Panc1 (cell line): ENCODE results near the gene GPC1. TPM values are rescaled to one million over a fixed set of nuclear protein-coding genes. Genes with fewer than 3 reads are reported as not detected.

Source experiments
- ATAC-seq: fragments of 200-7000 bp; cut with Tn5 transposase; 2 replicates; pipeline ENCODE4 v1.9.1; 2020; ENCODE audit warnings: mild to moderate bottlenecking, moderate library complexity
- BruUV-seq: library from RNA; stranded (reverse); fragments of 400-500 nt; replicated peaks from 2 replicates; lab custom pipeline; 2021; lab: Mats Ljungman, UMichigan
- CTCF ChIA-PET: fragments of 300-600 bp; sonication (Branson Sonifier 250); formaldehyde crosslinking; loops from one replicate; lab custom pipeline; 2022; ENCODE audit warnings: antibody characterized with exemption; lab: Charles Lee
- POLR2A ChIA-PET: fragments of 300-600 bp; sonication (Branson Sonifier 250); formaldehyde crosslinking; loops from one replicate; lab custom pipeline; 2022; ENCODE audit warnings: antibody characterized with exemption; lab: Charles Lee
- DNase-seq: peaks from one replicate; pipeline ENCODE4 v3.0.0-alpha.2; 2010; ENCODE audit warnings: low read depth, low spot score
- H3K27ac ChIP-seq: 2 replicates; pipeline ENCODE4 v1.5.1; 2011; ENCODE audit warnings: mild to moderate bottlenecking, low read length, inconsistent platforms
- H3K27me3 ChIP-seq: fragments of 200-500 bp; sonication (Bioruptor generic); 2 replicates; pipeline ENCODE4 v1.6.0; 2014; ENCODE audit warnings: low read length, inconsistent platforms; ENCODE audit not compliant: control insufficient read depth, insufficient read depth
- H3K36me3 ChIP-seq: fragments of 200-500 bp; sonication (Bioruptor generic); 2 replicates; pipeline ENCODE4 v1.5.1; 2014; ENCODE audit warnings: inconsistent platforms, mild to moderate bottlenecking, low read length, moderate library complexity; ENCODE audit not compliant: control insufficient read depth, insufficient read depth
- H3K4me1 ChIP-seq: 2 replicates; pipeline ENCODE4 v1.5.1; 2011; ENCODE audit warnings: inconsistent platforms, mild to moderate bottlenecking, low read length, moderate library complexity; ENCODE audit not compliant: control insufficient read depth, insufficient read depth
- H3K4me3 ChIP-seq, 2 experiments: 2 replicates each; pipeline ENCODE4 v1.5.1; 2011 to 2012; ENCODE audit warnings: low read depth in 2 of 2, low read length in 2 of 2, mild to moderate bottlenecking in 2 of 2, inconsistent platforms in 1 of 2, moderate library complexity in 1 of 2
- H3K9me3 ChIP-seq: fragments of 200-500 bp; sonication (Bioruptor generic); 2 replicates; pipeline ENCODE4 v1.5.1; 2014; ENCODE audit warnings: low read depth, mild to moderate bottlenecking, inconsistent platforms, low read length, moderate library complexity; ENCODE audit not compliant: control insufficient read depth, insufficient read depth
- CTCF ChIP-seq: fragments of 450-650 bp; IDR thresholded peaks from 2 replicates; pipeline ENCODE4 v1.5.1; 2017; ENCODE audit warnings: mild to moderate bottlenecking
- POLR2AphosphoS5 ChIP-seq: IDR thresholded peaks from 2 replicates; pipeline ENCODE4 v1.6.1; 2012; ENCODE audit warnings: mild to moderate bottlenecking, low read depth, low read length, moderate library complexity
- REST ChIP-seq, 2 experiments: IDR thresholded peaks; 2 replicates each; pipeline ENCODE4 v1.6.1; 2011 to 2012; ENCODE audit warnings: low read depth in 2 of 2, control low read depth in 1 of 2, low read length in 1 of 2, mild to moderate bottlenecking in 1 of 2, moderate library complexity in 1 of 2; ENCODE audit not compliant: insufficient read depth in 1 of 2
- SIN3A ChIP-seq: IDR thresholded peaks from 2 replicates; pipeline ENCODE4 v1.6.1; 2012; ENCODE audit warnings: low read depth, mild to moderate bottlenecking, low read length, moderate library complexity, borderline replicate concordance; ENCODE audit not compliant: insufficient read depth
- TCF7L2 ChIP-seq: IDR thresholded peaks from 2 replicates; pipeline ENCODE4 v1.6.1; 2011; ENCODE audit warnings: mild to moderate bottlenecking, low read depth, low read length, inconsistent platforms
- in situ Hi-C: cut with HindIII; loops from 2 replicates; pipeline ENCODE4 v1.10.0; 2016; ENCODE audit warnings: low sequenced_read_pairs, low pct_unique_long_range_greater_than_20kb
- intact Hi-C: fragments of 100-400 bp; cut with micrococcal nuclease; formaldehyde crosslinking; loops from one replicate; pipeline ENCODE4 v1.10.0; 2022; ENCODE audit not compliant: unreplicated experiment
- total RNA-seq: library from RNA; stranded (reverse); gene quantifications from one replicate; pipeline ENCODE4 v1.2.1, GENCODE V29; 2021; ENCODE audit not compliant: unreplicated experiment

Gene GPC1
- total RNA-seq, 1 experiment from 2014 or later: 88.7 TPM

GRCh38 chr2:240388471-240389301 is 46.8 kb upstream of the GPC1 start:
- Histone ChIP-seq H3K27me3 (no peaks in the 10 kb centered on the region), H3K36me3 (no peaks in the 10 kb centered on the region), H3K9me3 (no peaks in the 10 kb centered on the region), H3K27ac (no peak overlapping the region), H3K4me1 (peaks cover 8% of the 10 kb centered on the region), H3K4me3 (no peak overlapping the region)
- ChIA-PET POLR2A (no interaction called here), CTCF (no interaction called here)
- no TSS peak for BruUV-seq
- in situ Hi-C loops (no loop called here), intact Hi-C loops (no loop called here)
- ATAC-seq (no peak), DNase-seq (no peak)
- no peak for TF ChIP-seq CTCF
- TF ChIP-seq POLR2AphosphoS5: no peak
- TF ChIP-seq TCF7L2: no peak
- no peak for TF ChIP-seq REST (IDR thresholded peaks at IDR 0.05; ENCODE audit: insufficient read depth in 1 of 2, low read depth in 2 of 2, low read length in 1 of 2)
- no peak for TF ChIP-seq SIN3A

GRCh38 chr2:240389302-240389805 is 46.1 kb upstream of the GPC1 start:
- H3K9me3 ChIP-seq: no peaks in the 10 kb centered on the region
- no peak overlapping the region for H3K4me3 ChIP-seq
- TF ChIP-seq SIN3A (no peak), POLR2AphosphoS5 (no peak), CTCF (no peak), REST (IDR thresholded peaks at IDR 0.05; ENCODE audit: insufficient read depth in 1 of 2, low read depth in 2 of 2, low read length in 1 of 2) (no peak), TCF7L2 (no peak)
- H3K27me3 ChIP-seq: no peaks in the 10 kb centered on the region
- H3K36me3 ChIP-seq: no peaks in the 10 kb centered on the region
- in situ Hi-C loops (no loop called here), intact Hi-C loops (no loop called here)
- POLR2A ChIA-PET: no interaction called here
- peaks cover 8% of the 10 kb centered on the region for H3K4me1 ChIP-seq
- H3K27ac ChIP-seq: no peak overlapping the region
- BruUV-seq: no TSS peak
- no peak for ATAC-seq
- no peak for DNase-seq
- CTCF ChIA-PET: no interaction called here
